Measurements from ENCODE around the gene PRAC2. TPM values are rescaled to one million over a fixed set of nuclear protein-coding genes. Genes with fewer than 3 reads are reported as not detected.

The PRAC2 gene
- polyA plus RNA-seq, 1 experiment: not detected

Small RNA genes within 50 kb of the gene (small RNA-seq; reads per million reads assigned to genes)
- gene AC091179.2 (ENCODE audit: insufficient read length, low read depth): not detected
- gene COX6B1P2 (ENCODE audit: insufficient read length, low read depth): not detected
- not detected for gene MIR3185 (ENCODE audit: insufficient read length, low read depth)
- not detected for gene RF02132 (ENCODE audit: insufficient read length, low read depth)
- gene RF02133 (ENCODE audit: insufficient read length, low read depth): not detected
- not detected for gene RN7SL125P (ENCODE audit: insufficient read length, low read depth)

Other genes with a start within 250 kb of the PRAC2 start
- not detected in 2 replicates for gene HOXB1, start 192.2 kb upstream of the PRAC2 start, polyA plus RNA-seq (2011; rRNA removed)
- gene HOXB2, start 178.1 kb upstream of the PRAC2 start, polyA plus RNA-seq (2011; rRNA removed): 16.3 and 17.9 TPM in 2 replicates
- gene HOXB4, start 144.8 kb upstream of the PRAC2 start, polyA plus RNA-seq (2011; rRNA removed): 5.8 and 6.1 TPM in 2 replicates
- gene HOXB3, start 132.9 kb upstream of the PRAC2 start, polyA plus RNA-seq (2011; rRNA removed): 28.3 and 33.0 TPM in 2 replicates
- 9.4 and 9.8 TPM in 2 replicates for gene HOXB5, start 129.4 kb upstream of the PRAC2 start, polyA plus RNA-seq (2011; rRNA removed)
- gene HOXB6, start 118.2 kb upstream of the PRAC2 start, polyA plus RNA-seq (2011; rRNA removed): 15.4 and 20.4 TPM in 2 replicates
- gene HOXB7, start 112.2 kb upstream of the PRAC2 start, polyA plus RNA-seq (2011; rRNA removed): 10.1 and 11.3 TPM in 2 replicates
- 0.87 and 0.97 TPM in 2 replicates for gene HOXB8, start 107.9 kb upstream of the PRAC2 start, polyA plus RNA-seq (2011; rRNA removed)
- 0.02 TPM in 1 of 2 replicates, not detected in the other for gene HOXB9, start 96.8 kb upstream of the PRAC2 start, polyA plus RNA-seq (2011; rRNA removed)
- not detected in 2 replicates for gene PRAC1, start 667 bp upstream of the PRAC2 start, polyA plus RNA-seq (2011; rRNA removed)
- not detected in 2 replicates for gene HOXB13, start 5.6 kb downstream of the PRAC2 start, polyA plus RNA-seq (2011; rRNA removed)
- 0.04 and 0.06 TPM in 2 replicates for gene TTLL6, start 94.0 kb downstream of the PRAC2 start, polyA plus RNA-seq (2011; rRNA removed)
- gene CALCOCO2, start 107.8 kb downstream of the PRAC2 start, polyA plus RNA-seq (2011; rRNA removed): 102 and 130 TPM in 2 replicates
- gene ATP5MC1, start 169.6 kb downstream of the PRAC2 start, polyA plus RNA-seq (2011; rRNA removed): 92.5 and 135 TPM in 2 replicates
- 176 and 178 TPM in 2 replicates for gene UBE2Z, start 185.2 kb downstream of the PRAC2 start, polyA plus RNA-seq (2011; rRNA removed)
- gene SNF8, start 221.7 kb downstream of the PRAC2 start, polyA plus RNA-seq (2011; rRNA removed): 116 and 119 TPM in 2 replicates
- 0.25 and 0.38 TPM in 2 replicates for gene GIP, start 245.4 kb downstream of the PRAC2 start, polyA plus RNA-seq (2011; rRNA removed)

All from AG04450 (cell line).